ENCODE measurements around the gene NMRK2. TPM values are rescaled to one million over a fixed set of nuclear protein-coding genes. Genes with fewer than 3 reads are reported as not detected.

NMRK2 gene
- total RNA-seq, 1 donor from 2014 or later: 4.0 TPM

- DNase-seq: no peak
- H3K36me3 Mint-ChIP-seq (ENCODE audit: unreplicated experiment): no peaks in the 10 kb centered on the region
- peaks cover 15% of the 10 kb centered on the region for H3K4me1 Mint-ChIP-seq (ENCODE audit: low read depth, unreplicated experiment)
- H3K9me3 Mint-ChIP-seq (ENCODE audit: unreplicated experiment): peaks cover 10% of the 10 kb centered on the region
- H3K27ac Mint-ChIP-seq (ENCODE audit: unreplicated experiment): no peak overlapping the region
- peaks cover 7% of the 10 kb centered on the region for H3K27me3 Mint-ChIP-seq (ENCODE audit: unreplicated experiment)
- TF ChIP-seq CTCF (IDR thresholded peaks at IDR 0.05; ENCODE audit: partially characterized antibody, unreplicated experiment): no peak
- H3K4me3 Mint-ChIP-seq (ENCODE audit: unreplicated experiment): no peak overlapping the region
These were observed 22.8 kb downstream of the NMRK2 start for GRCh38 chr19:3955688-3956087.

- DNase-seq: no peak
- Mint-ChIP-seq H3K27ac (ENCODE audit: unreplicated experiment) (no peak overlapping the region), H3K27me3 (ENCODE audit: unreplicated experiment) (peaks cover 2% of the 10 kb centered on the region), H3K4me3 (ENCODE audit: unreplicated experiment) (no peak overlapping the region), H3K9me3 (ENCODE audit: unreplicated experiment) (peaks cover 9% of the 10 kb centered on the region), H3K4me1 (ENCODE audit: low read depth, unreplicated experiment) (peaks cover under 1% of the 10 kb centered on the region), H3K36me3 (ENCODE audit: unreplicated experiment) (no peaks in the 10 kb centered on the region)
- no peak for TF ChIP-seq CTCF (IDR thresholded peaks at IDR 0.05; ENCODE audit: partially characterized antibody, unreplicated experiment)
These were observed 26.2 kb downstream of the NMRK2 start for GRCh38 chr19:3958836-3959765.

- Mint-ChIP-seq H3K9me3 (ENCODE audit: unreplicated experiment) (peaks cover 9% of the 10 kb centered on the region), H3K4me3 (ENCODE audit: unreplicated experiment) (no peak overlapping the region), H3K27me3 (ENCODE audit: unreplicated experiment) (peaks cover 2% of the 10 kb centered on the region), H3K36me3 (ENCODE audit: unreplicated experiment) (no peaks in the 10 kb centered on the region), H3K4me1 (ENCODE audit: low read depth, unreplicated experiment) (no peaks in the 10 kb centered on the region), H3K27ac (ENCODE audit: unreplicated experiment) (no peak overlapping the region)
- DNase-seq: no peak
- no peak for TF ChIP-seq CTCF (IDR thresholded peaks at IDR 0.05; ENCODE audit: partially characterized antibody, unreplicated experiment)
These were observed 26.9 kb downstream of the NMRK2 start for GRCh38 chr19:3959766-3960131.

GRCh38 chr19:3961007-3961406 lies 28.1 kb downstream of the NMRK2 start:
- peaks cover 4% of the 10 kb centered on the region for H3K27me3 Mint-ChIP-seq (ENCODE audit: unreplicated experiment)
- H3K9me3 Mint-ChIP-seq (ENCODE audit: unreplicated experiment): peaks cover 9% of the 10 kb centered on the region
- TF ChIP-seq CTCF (IDR thresholded peaks at IDR 0.05; ENCODE audit: partially characterized antibody, unreplicated experiment): no peak
- H3K27ac Mint-ChIP-seq (ENCODE audit: unreplicated experiment): no peak overlapping the region
- no peak overlapping the region for H3K4me3 Mint-ChIP-seq (ENCODE audit: unreplicated experiment)
- H3K36me3 Mint-ChIP-seq (ENCODE audit: unreplicated experiment): no peaks in the 10 kb centered on the region
- no peak for DNase-seq
- H3K4me1 Mint-ChIP-seq (ENCODE audit: low read depth, unreplicated experiment): no peaks in the 10 kb centered on the region
